SK-N-MC (cell line): ENCODE data around the gene SEPTIN12.

Experiments
- EZH2 ChIP-seq: fragments of 200-600 bp; sonication (generic); IDR thresholded peaks from one replicate; pipeline ENCODE4 v1.6.1; 2017; ENCODE audit warnings: antibody characterized with exemption
- POLR2AphosphoS5 ChIP-seq: IDR thresholded peaks from 2 replicates; pipeline ENCODE4 v1.6.1; 2012; ENCODE audit warnings: mild to moderate bottlenecking, low read depth, low read length, borderline replicate concordance

GRCh38 chr16:4734063-4734729 lies 53.9 kb downstream of the SEPTIN12 start, which contains the start of the genes ANKS3 and DNAAF8:
- peak; percentile 60 for TF ChIP-seq POLR2AphosphoS5
- no peak for TF ChIP-seq EZH2
